Natural killer cell (primary cell): Measurements from ENCODE around the gene SLC25A29. TPM values are rescaled to one million over a fixed set of nuclear protein-coding genes. Genes with fewer than 3 reads are reported as not detected.

Experiments used
- ATAC-seq, 3 donors: fragments of 150-1000 bp in 2 of 3; fragments of 200-7000 bp in 1 of 3; cut with Tn5 transposase; 1 replicate in 1 of 3; 2 replicates in 2 of 3; pipeline ENCODE4 v1.10.0; 2021; ENCODE audit warnings: mild to moderate bottlenecking in 2 of 3, moderate library complexity in 2 of 3
- DNase-seq, 2 donors: peaks; one replicate each; pipeline versions ENCODE4 v3.0.0 to v3.0.0-alpha.2; 2013 to 2021; ENCODE audit warnings: mixed read lengths in 1 of 2
- H3K27ac ChIP-seq: one replicate; pipeline ENCODE4 v1.5.1; 2013; ENCODE audit warnings: mild to moderate bottlenecking, low read length
- H3K27me3 ChIP-seq: one replicate; pipeline ENCODE4 v1.6.1; 2013; ENCODE audit warnings: low read length; ENCODE audit not compliant: control insufficient read depth, insufficient read depth
- H3K36me3 ChIP-seq: one replicate; pipeline ENCODE4 v1.6.1; 2013; ENCODE audit warnings: low read length; ENCODE audit not compliant: control insufficient read depth, insufficient read depth
- H3K4me1 ChIP-seq: one replicate; pipeline ENCODE4 v1.6.1; 2013; ENCODE audit warnings: low read length; ENCODE audit not compliant: control insufficient read depth, insufficient read depth
- H3K4me3 ChIP-seq: one replicate; pipeline ENCODE4 v1.5.1; 2013; ENCODE audit warnings: low read length
- H3K9me3 ChIP-seq: one replicate; pipeline ENCODE4 v1.6.1; 2013; ENCODE audit warnings: low read length; ENCODE audit not compliant: control insufficient read depth, insufficient read depth
- H3K27ac Mint-ChIP-seq, 2 donors: one replicate each; pipeline ENCODE4 v1.8.0; 2022; ENCODE audit warnings: mild to moderate bottlenecking in 2 of 2, mixed read lengths in 2 of 2, moderate library complexity in 1 of 2
- H3K27me3 Mint-ChIP-seq, 2 donors: one replicate each; pipeline ENCODE4 v1.8.0; 2022; ENCODE audit warnings: low read depth in 2 of 2, mixed read lengths in 2 of 2
- H3K36me3 Mint-ChIP-seq: one replicate; pipeline ENCODE4 v1.8.0; 2022; ENCODE audit warnings: mixed read lengths
- H3K4me1 Mint-ChIP-seq, 2 donors: one replicate each; pipeline ENCODE4 v1.8.0; 2022; ENCODE audit warnings: mixed read lengths in 2 of 2
- H3K4me3 Mint-ChIP-seq: one replicate; pipeline ENCODE4 v1.8.0; 2022; ENCODE audit warnings: mild to moderate bottlenecking, moderate library complexity, mixed read lengths
- H3K9me3 Mint-ChIP-seq, 2 donors: one replicate each; pipeline ENCODE4 v1.8.0; 2022; ENCODE audit warnings: mixed read lengths in 2 of 2
- WGBS: methylation state at CpG from one replicate; pipeline ENCODE4 v1.1.7; 2013; ENCODE audit warnings: missing lambda C conversion rate; ENCODE audit not compliant: insufficient coverage; 5-methylcytosine and 5-hydroxymethylcytosine counted together
- intact Hi-C: fragments of 100-400 bp; cut with micrococcal nuclease; formaldehyde crosslinking; loops from one replicate; pipeline ENCODE4 v1.14.2; 2022
- total RNA-seq, 4 donors: library from RNA; stranded (reverse); fragments of 120-200 nt in 1 of 4; gene quantifications; one replicate each; pipeline versions ENCODE4 v1.2.3 to v1.2.4, GENCODE V29; 2013 to 2022
- TF ChIP-seq, protein P1 (sequence below): fragments of 200-600 bp; IDR thresholded peaks from one replicate; pipeline ENCODE4 v1.8.0; 2022; ENCODE audit warnings: antibody characterized with exemption

SLC25A29 gene
- total RNA-seq, 3 donors from 2014 or later (not counting 1 experiment from before 2014, with no cell fraction given): 8.6 to 80.7 (median 69.3) TPM

DNA sequence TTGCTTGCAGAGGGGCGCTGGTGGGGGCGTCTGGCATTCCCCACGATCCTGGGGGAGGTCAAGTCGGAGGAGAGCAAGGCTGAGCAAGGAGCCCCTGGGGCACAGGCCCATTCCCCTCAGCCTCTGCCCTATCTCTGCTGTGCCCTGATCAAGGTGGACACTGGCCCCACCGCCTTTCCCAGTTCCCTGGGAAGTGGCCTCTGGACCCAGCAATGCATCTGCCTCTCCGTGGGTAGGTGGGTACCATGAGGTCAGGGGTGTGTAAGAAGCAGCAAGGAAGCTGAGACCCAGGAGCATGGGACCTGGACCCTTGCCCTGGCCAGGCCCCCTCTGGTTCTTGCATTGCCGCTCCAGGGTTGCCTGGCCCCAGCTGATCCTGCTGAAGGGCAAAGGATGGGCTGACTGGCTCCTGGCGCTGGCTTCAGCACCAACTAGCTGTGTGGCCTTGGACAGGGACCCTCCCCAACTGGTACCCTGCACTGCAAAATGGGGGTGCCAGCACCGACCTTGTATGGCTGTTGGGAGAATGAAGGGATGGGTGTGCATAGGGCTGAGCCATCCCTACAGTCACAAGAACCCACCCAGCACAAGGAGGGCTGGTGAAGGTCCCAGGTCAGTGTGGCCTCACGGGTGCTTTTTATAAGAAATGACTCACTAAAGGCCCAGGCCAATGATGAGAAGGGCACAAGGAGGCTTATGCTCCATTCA lies 19.6 kb downstream of the SLC25A29 start:
- intact Hi-C loops: loop anchor here (5.0 kb wide), 2 partner anchors 44 to 304 kb away; no protein-coding TSS in a partner anchor
- Histone ChIP-seq H3K36me3 (no peaks in the 10 kb centered on the region), H3K9me3 (no peaks in the 10 kb centered on the region), H3K27ac (no peak overlapping the region), H3K4me1 (peaks cover 18% of the 10 kb centered on the region), H3K27me3 (no peaks in the 10 kb centered on the region), H3K4me3 (no peak overlapping the region)
- Mint-ChIP-seq H3K27ac (peak overlapping the region; percentile 53 to 83), H3K9me3 (no peaks in the 10 kb centered on the region), H3K4me1 (peaks cover 5 to 6% of the 10 kb centered on the region in 2 donors), H3K27me3 (no peaks in the 10 kb centered on the region), H3K36me3 (no peaks in the 10 kb centered on the region), H3K4me3 (peak overlapping the region; percentile 87)
- ATAC-seq: no peak
- WGBS: 96% methylated on average over 7 of the region's 10 CpGs
- no peak for DNase-seq
- TF ChIP-seq, protein P1, sequence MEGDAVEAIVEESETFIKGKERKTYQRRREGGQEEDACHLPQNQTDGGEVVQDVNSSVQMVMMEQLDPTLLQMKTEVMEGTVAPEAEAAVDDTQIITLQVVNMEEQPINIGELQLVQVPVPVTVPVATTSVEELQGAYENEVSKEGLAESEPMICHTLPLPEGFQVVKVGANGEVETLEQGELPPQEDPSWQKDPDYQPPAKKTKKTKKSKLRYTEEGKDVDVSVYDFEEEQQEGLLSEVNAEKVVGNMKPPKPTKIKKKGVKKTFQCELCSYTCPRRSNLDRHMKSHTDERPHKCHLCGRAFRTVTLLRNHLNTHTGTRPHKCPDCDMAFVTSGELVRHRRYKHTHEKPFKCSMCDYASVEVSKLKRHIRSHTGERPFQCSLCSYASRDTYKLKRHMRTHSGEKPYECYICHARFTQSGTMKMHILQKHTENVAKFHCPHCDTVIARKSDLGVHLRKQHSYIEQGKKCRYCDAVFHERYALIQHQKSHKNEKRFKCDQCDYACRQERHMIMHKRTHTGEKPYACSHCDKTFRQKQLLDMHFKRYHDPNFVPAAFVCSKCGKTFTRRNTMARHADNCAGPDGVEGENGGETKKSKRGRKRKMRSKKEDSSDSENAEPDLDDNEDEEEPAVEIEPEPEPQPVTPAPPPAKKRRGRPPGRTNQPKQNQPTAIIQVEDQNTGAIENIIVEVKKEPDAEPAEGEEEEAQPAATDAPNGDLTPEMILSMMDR: no peak

DNA sequence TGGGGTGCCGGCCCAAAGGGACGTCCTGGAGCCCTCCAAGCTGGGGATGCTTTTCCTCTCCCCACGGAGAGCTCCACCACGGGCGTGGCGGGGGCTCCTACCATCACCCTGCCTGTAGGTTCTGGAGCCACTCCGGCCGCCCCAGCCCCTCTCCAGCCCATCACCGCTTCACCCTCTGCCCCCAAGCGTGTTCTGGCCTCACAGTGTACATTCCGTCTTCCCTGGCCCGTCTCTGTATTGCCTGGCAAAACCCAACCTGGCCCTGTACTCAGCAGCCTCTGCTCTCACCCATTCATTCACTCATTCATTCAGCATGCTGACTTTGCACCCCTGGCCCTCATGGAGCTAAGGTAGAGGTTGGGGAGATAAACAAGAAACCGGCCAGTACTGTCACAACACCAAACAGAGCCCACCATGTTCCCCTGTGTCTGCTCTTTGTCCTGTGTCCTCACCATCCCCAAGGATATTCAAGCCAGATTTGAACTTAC lies 20.3 kb downstream of the SLC25A29 start:
- Histone ChIP-seq H3K27me3 (no peaks in the 10 kb centered on the region), H3K4me3 (peak overlapping the region; percentile 68), H3K27ac (no peak overlapping the region), H3K9me3 (no peaks in the 10 kb centered on the region), H3K4me1 (peaks cover 18% of the 10 kb centered on the region), H3K36me3 (peaks cover 2% of the 10 kb centered on the region)
- 47% methylated on average over 12 of the region's 13 CpGs for WGBS
- no peak for ATAC-seq
- Mint-ChIP-seq H3K27ac (peak overlapping the region; percentile 53 to 83), H3K9me3 (no peaks in the 10 kb centered on the region), H3K4me3 (peak overlapping the region; percentile 87), H3K27me3 (no peaks in the 10 kb centered on the region), H3K36me3 (no peaks in the 10 kb centered on the region), H3K4me1 (peaks cover 5 to 6% of the 10 kb centered on the region in 2 donors)
- TF ChIP-seq, protein P1: no peak
- no peak for DNase-seq
- intact Hi-C loops: loop anchor here (1.0 to 5.0 kb wide), 4 partner anchors 21 to 304 kb away; partner anchors contain the start of gene SLC25A29

DNA sequence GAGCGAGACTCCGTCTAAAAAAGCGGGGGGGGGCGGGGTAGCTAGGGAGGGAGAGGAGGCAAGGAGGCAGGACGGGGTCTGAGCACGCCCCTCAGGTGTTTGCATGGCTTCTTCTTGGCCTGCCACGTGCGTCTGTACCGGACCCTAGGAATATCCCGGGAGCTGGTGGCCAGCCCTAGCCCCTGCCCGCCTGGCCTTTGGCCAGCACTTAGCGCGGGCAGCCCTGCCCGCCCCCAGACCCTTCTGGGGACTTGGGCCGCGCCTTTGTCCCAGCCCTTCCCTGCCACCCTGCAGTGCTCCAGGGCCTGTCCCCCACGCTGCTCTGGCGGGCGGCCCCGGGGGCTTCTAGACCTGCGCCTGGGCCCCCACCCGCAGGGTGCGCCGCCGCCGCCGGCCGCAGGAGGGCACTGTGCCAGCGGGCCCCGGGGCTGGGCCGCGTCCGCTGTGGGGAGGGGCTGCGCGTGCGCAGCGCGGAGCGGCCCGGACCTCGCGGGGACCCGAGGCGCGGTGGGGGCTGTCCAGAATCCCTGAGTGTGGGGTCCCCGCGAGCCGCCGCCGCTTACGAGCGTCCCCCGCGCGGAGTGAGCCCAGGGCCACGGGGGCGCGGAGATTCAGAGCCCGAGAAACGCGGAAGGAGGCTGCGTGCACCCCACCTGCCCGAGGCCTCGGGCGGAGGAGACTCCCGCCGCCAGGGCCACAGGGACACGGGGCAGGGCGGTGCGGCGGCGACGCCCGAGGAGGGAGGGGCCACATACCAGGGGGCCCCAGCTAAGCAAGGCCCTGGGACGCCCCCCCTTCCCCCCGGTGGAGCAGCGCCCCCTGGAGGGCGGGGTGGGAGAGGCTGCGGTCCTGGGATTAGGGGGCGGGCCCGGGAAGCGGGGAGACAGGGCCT lies 21.0 kb downstream of the SLC25A29 start:
- WGBS: 2% methylated on average over 82 of the region's 82 CpGs
- no peaks in the 10 kb centered on the region for H3K27me3 Mint-ChIP-seq
- peak overlapping the region; percentile 47 for H3K4me3 Mint-ChIP-seq
- H3K27ac ChIP-seq: peak overlapping the region; percentile 73
- peaks cover 2% of the 10 kb centered on the region for H3K36me3 ChIP-seq
- no peaks in the 10 kb centered on the region for H3K36me3 Mint-ChIP-seq
- H3K4me1 Mint-ChIP-seq: peaks cover 5 to 6% of the 10 kb centered on the region in 2 donors
- intact Hi-C loops: loop anchor here (1.0 to 5.0 kb wide), 4 partner anchors 22 to 303 kb away; partner anchors contain the start of gene SLC25A29
- DNase-seq: peak; percentile 83 to 90
- ATAC-seq: peak; percentile 93 to 96 (median 95)
- no peaks in the 10 kb centered on the region for H3K9me3 Mint-ChIP-seq
- peak overlapping the region; percentile 53 to 83 for H3K27ac Mint-ChIP-seq
- H3K4me1 ChIP-seq: peaks cover 14% of the 10 kb centered on the region
- no peaks in the 10 kb centered on the region for H3K9me3 ChIP-seq
- H3K4me3 ChIP-seq: peak overlapping the region; percentile 68
- TF ChIP-seq, protein P1: peak; percentile 95
- no peaks in the 10 kb centered on the region for H3K27me3 ChIP-seq
